Ovary (tissue), 9 donors: ENCODE data around the gene ST3GAL4. TPM values are rescaled to one million over a fixed set of nuclear protein-coding genes. Genes with fewer than 3 reads are reported as not detected.

Experiments used
- DNase-seq, 5 donors: peaks; one replicate each; pipeline ENCODE4 v3.0.0-alpha.2; 2019 to 2020
- H3K27ac ChIP-seq, 2 donors: fragments of 200-600 bp; one replicate each; pipeline versions ENCODE4 v1.5.1 to v1.8.0; 2019 to 2022
- H3K27me3 ChIP-seq: fragments of 200-600 bp; one replicate; pipeline ENCODE4 v1.8.0; 2022
- H3K36me3 ChIP-seq: fragments of 200-600 bp; sonication (generic); one replicate; pipeline ENCODE4 v1.5.1; 2019
- H3K4me1 ChIP-seq: one replicate; pipeline ENCODE4 v1.8.1; 2013; ENCODE audit warnings: mild to moderate bottlenecking, moderate library complexity; ENCODE audit not compliant: insufficient read depth
- H3K4me3 ChIP-seq: fragments of 200-600 bp; sonication (generic); one replicate; pipeline ENCODE4 v1.5.1; 2017
- H3K9me3 ChIP-seq, 2 donors: fragments of 200-600 bp in 1 of 2; sonication (generic) in 1 of 2; one replicate each; pipeline versions ENCODE4 v1.5.1 to v1.8.1; 2013 to 2019; ENCODE audit warnings: mild to moderate bottlenecking in 1 of 2, moderate library complexity in 1 of 2
- CTCF ChIP-seq, 3 donors: fragments of 450-650 bp in 2 of 3; fragments of 200-600 bp in 1 of 3; IDR thresholded peaks; one replicate each; pipeline versions ENCODE4 v1.5.1 to v1.8.0; 2016 to 2022; ENCODE audit warnings: antibody characterized with exemption in 3 of 3, mild to moderate bottlenecking in 1 of 3
- EP300 ChIP-seq: sonication (generic); formaldehyde crosslinking; IDR thresholded peaks from one replicate; pipeline ENCODE4 v1.6.1; 2017; ENCODE audit warnings: antibody characterized with exemption
- POLR2A ChIP-seq: fragments of 450-650 bp; IDR thresholded peaks from one replicate; pipeline ENCODE4 v1.6.1; 2017; ENCODE audit warnings: antibody characterized with exemption, mild to moderate bottlenecking, moderate library complexity
- WGBS, 3 donors: extraction: QIAGEN DNeasy Blood & Tissue Kit in 1 of 3; methylation state at CpG; one replicate each; pipeline versions ENCODE4 v1.1.5 to v1.1.7; 2013 to 2017; 5-methylcytosine and 5-hydroxymethylcytosine counted together
- intact Hi-C, 4 donors: fragments of 100-400 bp; cut with DNase I; formaldehyde crosslinking; loops; one replicate each; pipeline versions ENCODE4 v1.11.0 to v1.15.1; 2022 to 2023
- polyA plus RNA-seq, 2 donors: library from polyadenylated mRNA; stranded (reverse); fragments of 200-250 nt in 1 of 2; fragments of 350-450 nt in 1 of 2; fragmentation: Illumina TruSeq in 1 of 2; extraction: RNeasy Lipid Tissue Mini Kit (QIAGEN cat#74804) in 1 of 2; gene quantifications; one replicate each; pipeline ENCODE4 v1.2.3, GENCODE V29; 2013 to 2014
- total RNA-seq, 7 donors: library from RNA; depleted of rRNA in 2 of 7; stranded (reverse); fragments of >200 nt in 2 of 7; fragmentation: NEBNext Ultra II Directional in 3 of 7; extraction: Animal tissue kit (Norgen Biotek cat#: 25700) in 3 of 7; gene quantifications; one replicate each; pipeline versions ENCODE4 v1.1.0 to v1.2.4, GENCODE V29; 2016 to 2023
- donor health status: DM: no; HTN: no; CAD: no; lungs with moderate emphysema.
- donor health status: DM: no; HTN: no; CAD: no.
- donor health status: Bipolar disorder and iron deficiency.
- donor health status: DM: yes; HTN: yes; CAD: no.
- donor health status: DM: no; HTN: no; CAD: no.
- donor health status: DM: yes; HTN: yes; CAD: no.

The ST3GAL4 gene
- total and polyA plus RNA-seq, 9 donors, result 75.8 to 300 (median 120) TPM

- Histone ChIP-seq H3K27ac (no peak overlapping the region), H3K36me3 (no peaks in the 10 kb centered on the region), H3K27me3 (no peaks in the 10 kb centered on the region), H3K9me3 (no peaks in the 10 kb centered on the region), H3K4me1 (peaks cover 9% of the 10 kb centered on the region), H3K4me3 (no peak overlapping the region)
- TF ChIP-seq EP300 (no peak), CTCF (IDR thresholded peaks at IDR 0.05) (no peak), POLR2A (no peak)
- WGBS, 3 donors, result 80 to 95% (median 88%) methylated on average over 7 of the region's 7 CpGs
- intact Hi-C loops, result loop anchor here in 1 of 4 donors (10.0 kb wide), 1 partner anchor 885 kb away; no protein-coding TSS in a partner anchor
- no peak for DNase-seq
These were observed 94.7 kb downstream of the ST3GAL4 start for GRCh38 chr11:126450198-126450597.

- Histone ChIP-seq H3K9me3 (no peaks in the 10 kb centered on the region), H3K4me3 (no peak overlapping the region), H3K36me3 (no peaks in the 10 kb centered on the region), H3K4me1 (peaks cover 9% of the 10 kb centered on the region), H3K27ac (no peak overlapping the region), H3K27me3 (no peaks in the 10 kb centered on the region)
- TF ChIP-seq EP300, result no peak
- TF ChIP-seq POLR2A, result no peak
- TF ChIP-seq CTCF (IDR thresholded peaks at IDR 0.05), result no peak
- DNase-seq, result no peak
- intact Hi-C loops, result loop anchor here in 1 of 4 donors (10.0 kb wide), 1 partner anchor 884 kb away; no protein-coding TSS in a partner anchor
- 84 to 92% (median 87%) methylated on average over 11 of the region's 11 CpGs for WGBS, 3 donors
These were observed 95.3 kb downstream of the ST3GAL4 start for GRCh38 chr11:126450806-126451205.

GRCh38 chr11:126451211-126451802, 95.8 kb downstream of the ST3GAL4 start:
- intact Hi-C loops, result loop anchor here in 1 of 4 donors (10.0 kb wide), 1 partner anchor 883 kb away; no protein-coding TSS in a partner anchor
- Histone ChIP-seq H3K36me3 (no peaks in the 10 kb centered on the region), H3K9me3 (no peaks in the 10 kb centered on the region), H3K4me3 (no peak overlapping the region), H3K27me3 (no peaks in the 10 kb centered on the region), H3K27ac (no peak overlapping the region), H3K4me1 (peaks cover 9% of the 10 kb centered on the region)
- 74 to 76% (median 74%) methylated on average over 15 of the region's 15 CpGs for WGBS, 3 donors
- TF ChIP-seq CTCF (IDR thresholded peaks at IDR 0.05) (no peak), POLR2A (no peak), EP300 (no peak)
- no peak for DNase-seq

- no peaks in the 10 kb centered on the region for H3K27me3 ChIP-seq
- H3K36me3 ChIP-seq, result no peaks in the 10 kb centered on the region
- H3K27ac ChIP-seq, result no peak overlapping the region
- H3K4me1 ChIP-seq, result peaks cover 7% of the 10 kb centered on the region
- peak in 2 of 5 donors; percentile 39 to 55 for DNase-seq
- no peaks in the 10 kb centered on the region for H3K9me3 ChIP-seq
- WGBS, 3 donors, result 5 to 23% (median 11%) methylated on average over 23 to 24 of the region's 24 CpGs
- TF ChIP-seq EP300 (no peak), CTCF (IDR thresholded peaks at IDR 0.05) (no peak)
- intact Hi-C loops, result loop anchor here in 1 of 4 donors (10.0 kb wide), 1 partner anchor 882 kb away; no protein-coding TSS in a partner anchor
- H3K4me3 ChIP-seq, result no peak overlapping the region
These were observed 97.0 kb downstream of the ST3GAL4 start for GRCh38 chr11:126452241-126453101.
